Measurements from ENCODE around the gene AGAP3. TPM values are rescaled to one million over a fixed set of nuclear protein-coding genes. Genes with fewer than 3 reads are reported as not detected.

AGAP3 gene
- total RNA-seq, 1 donor from 2014 or later, result 206 TPM

DNA sequence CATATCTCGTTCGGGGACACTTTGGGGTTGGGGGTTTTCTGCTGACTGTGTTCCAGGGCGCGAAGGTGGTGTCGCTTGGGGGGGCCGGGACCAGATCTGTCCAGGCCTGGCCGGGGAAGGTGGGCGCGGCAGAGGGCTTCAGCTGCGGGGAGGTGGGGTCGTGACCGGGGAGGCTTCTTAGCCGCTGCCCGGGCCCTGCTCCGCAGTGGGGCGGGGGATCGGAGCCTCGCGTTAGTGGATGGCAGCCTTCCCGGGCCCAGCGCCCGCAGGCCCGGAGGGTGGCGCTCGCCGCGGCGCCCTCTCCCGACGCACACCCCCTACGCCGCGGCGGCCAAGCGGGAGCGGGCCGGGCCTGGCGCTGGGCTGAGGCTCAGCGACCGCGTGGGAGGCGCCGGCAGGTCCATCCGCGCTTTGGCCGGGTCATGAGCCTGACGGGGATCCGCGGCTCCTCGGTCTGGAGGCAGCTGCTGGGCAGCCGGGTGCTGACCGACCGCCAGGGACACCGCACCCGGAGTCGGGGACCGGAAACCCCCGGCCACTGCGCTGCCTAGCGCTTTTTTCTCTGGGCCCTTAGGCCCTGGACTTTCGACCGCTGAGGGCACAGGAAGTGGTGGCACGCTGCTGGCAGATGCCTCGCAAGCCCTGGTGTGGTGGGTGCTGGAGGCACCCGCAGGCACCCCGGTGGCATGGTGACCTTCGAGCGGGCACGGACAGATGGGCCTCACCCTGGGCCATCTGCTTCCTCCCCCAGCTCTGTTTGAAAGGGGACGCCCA is 1.2 kb downstream of the AGAP3 start:
- H3K36me3 Mint-ChIP-seq (ENCODE audit: low read depth, unreplicated experiment), result peaks cover 19% of the 10 kb centered on the region
- H3K27me3 Mint-ChIP-seq (ENCODE audit: unreplicated experiment), result peaks cover 27% of the 10 kb centered on the region
- H3K27ac Mint-ChIP-seq (ENCODE audit: unreplicated experiment), result peak overlapping the region; percentile 80
- no peak for TF ChIP-seq CTCF (IDR thresholded peaks at IDR 0.05; ENCODE audit: unreplicated experiment)
- peaks cover 51% of the 10 kb centered on the region for H3K4me1 Mint-ChIP-seq (ENCODE audit: unreplicated experiment)
- peak overlapping the region; percentile 99 for H3K4me3 Mint-ChIP-seq (ENCODE audit: unreplicated experiment)
- no peak for DNase-seq (ENCODE audit: low spot score)
- no peaks in the 10 kb centered on the region for H3K9me3 Mint-ChIP-seq (ENCODE audit: unreplicated experiment)

- H3K27me3 Mint-ChIP-seq (ENCODE audit: unreplicated experiment), result peaks cover 23% of the 10 kb centered on the region
- TF ChIP-seq CTCF (IDR thresholded peaks at IDR 0.05; ENCODE audit: unreplicated experiment), result no peak
- no peaks in the 10 kb centered on the region for H3K9me3 Mint-ChIP-seq (ENCODE audit: unreplicated experiment)
- peaks cover 50% of the 10 kb centered on the region for H3K4me1 Mint-ChIP-seq (ENCODE audit: unreplicated experiment)
- peak overlapping the region; percentile 99 for H3K4me3 Mint-ChIP-seq (ENCODE audit: unreplicated experiment)
- peaks cover 16% of the 10 kb centered on the region for H3K36me3 Mint-ChIP-seq (ENCODE audit: low read depth, unreplicated experiment)
- H3K27ac Mint-ChIP-seq (ENCODE audit: unreplicated experiment), result peak overlapping the region; percentile 100
- DNase-seq (ENCODE audit: low spot score), result peak; percentile 35
Measured at GRCh38 chr7:151088019-151088855, 2.0 kb downstream of the AGAP3 start.

DNA sequence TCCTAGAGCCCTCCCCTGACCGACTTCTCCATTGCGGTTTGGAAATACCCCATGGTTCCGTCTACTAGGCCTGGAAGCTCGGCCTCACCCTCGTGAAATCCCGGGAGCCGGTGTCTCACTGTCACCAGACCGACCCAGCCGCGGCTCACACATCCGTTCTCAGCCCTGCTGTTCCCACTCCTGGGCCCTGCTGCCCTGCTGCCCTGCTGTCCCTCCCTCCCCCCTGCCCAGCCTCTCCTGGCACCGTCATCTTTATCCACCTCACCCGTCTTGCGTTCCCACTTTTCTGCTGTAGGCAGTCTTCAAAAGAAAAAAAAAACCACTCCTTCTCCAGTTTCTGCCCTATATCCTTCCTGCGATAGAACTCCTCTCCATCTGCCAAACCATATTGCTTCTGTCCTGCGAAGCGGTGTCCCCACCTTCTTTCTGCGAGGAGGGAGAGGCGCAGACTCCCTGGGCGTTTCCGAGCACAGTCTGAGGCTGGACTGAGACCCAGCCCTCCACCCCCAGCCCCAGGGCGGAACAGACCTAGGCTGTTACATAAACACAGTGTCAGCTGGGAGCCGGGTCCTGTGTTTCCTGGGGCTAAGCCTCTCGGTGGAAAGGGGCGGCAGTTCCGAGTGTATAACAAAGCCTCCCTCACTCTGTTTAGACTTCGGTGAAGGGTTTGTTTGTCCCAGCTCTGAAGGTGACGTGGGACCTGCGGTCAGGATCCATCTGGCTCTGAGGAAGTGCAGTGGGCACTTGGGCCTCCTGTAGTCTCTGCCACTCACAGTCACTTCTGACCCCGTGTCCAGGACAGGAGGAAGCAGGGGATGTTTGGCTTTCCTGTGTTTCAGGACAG is 2.8 kb downstream of the AGAP3 start:
- Mint-ChIP-seq H3K4me1 (ENCODE audit: unreplicated experiment) (peaks cover 56% of the 10 kb centered on the region), H3K9me3 (ENCODE audit: unreplicated experiment) (no peaks in the 10 kb centered on the region), H3K36me3 (ENCODE audit: low read depth, unreplicated experiment) (peaks cover 16% of the 10 kb centered on the region), H3K27me3 (ENCODE audit: unreplicated experiment) (peaks cover 23% of the 10 kb centered on the region), H3K27ac (ENCODE audit: unreplicated experiment) (peak overlapping the region; percentile 100), H3K4me3 (ENCODE audit: unreplicated experiment) (peak overlapping the region; percentile 99)
- TF ChIP-seq CTCF (IDR thresholded peaks at IDR 0.05; ENCODE audit: unreplicated experiment), result no peak
- peak; percentile 86 for DNase-seq (ENCODE audit: low spot score)

DNA sequence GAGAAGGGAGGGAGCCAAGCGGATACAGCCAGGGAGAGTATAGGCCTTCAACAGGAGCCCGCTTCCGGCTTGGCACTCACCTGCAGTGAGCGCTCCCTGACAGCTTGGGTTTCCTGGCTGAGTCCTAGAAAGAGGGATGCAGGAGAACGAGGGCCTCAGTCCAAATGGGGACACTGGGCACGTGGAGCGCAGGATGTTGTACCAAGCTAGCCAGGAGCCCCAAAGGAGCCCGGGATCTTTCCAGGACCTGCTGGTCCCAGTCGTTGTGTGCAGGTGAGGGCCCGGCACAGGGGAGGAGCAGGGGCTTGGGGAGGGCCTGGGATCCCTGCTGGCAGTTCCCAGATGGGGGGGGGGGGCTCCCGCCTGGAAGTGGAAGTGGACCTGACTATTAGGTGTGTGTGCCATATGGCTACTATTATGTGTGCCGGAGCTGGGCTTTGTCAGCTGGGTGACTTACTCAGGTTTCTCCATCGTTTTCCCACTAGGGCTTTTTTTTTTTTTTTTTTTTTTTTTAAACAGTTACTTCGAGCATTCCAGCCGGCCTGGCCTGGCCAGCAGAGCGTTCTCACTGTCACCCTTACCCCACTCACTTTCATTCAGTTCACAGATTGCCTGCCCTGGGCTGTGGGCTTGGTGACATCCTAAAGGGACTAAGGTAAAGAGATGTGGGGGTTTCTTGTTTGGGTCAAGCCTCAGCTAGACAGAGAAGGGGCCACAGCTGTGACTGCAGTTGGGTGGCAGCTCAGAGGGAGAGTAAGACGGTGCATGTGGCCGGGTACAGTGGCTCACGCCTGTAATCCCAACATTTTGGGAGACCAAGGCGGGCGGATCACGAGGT is 3.8 kb downstream of the AGAP3 start:
- peak overlapping the region; percentile 100 for H3K27ac Mint-ChIP-seq (ENCODE audit: unreplicated experiment)
- peaks cover 61% of the 10 kb centered on the region for H3K4me1 Mint-ChIP-seq (ENCODE audit: unreplicated experiment)
- DNase-seq (ENCODE audit: low spot score), result no peak
- H3K36me3 Mint-ChIP-seq (ENCODE audit: low read depth, unreplicated experiment), result peaks cover 16% of the 10 kb centered on the region
- TF ChIP-seq CTCF (IDR thresholded peaks at IDR 0.05; ENCODE audit: unreplicated experiment), result no peak
- H3K4me3 Mint-ChIP-seq (ENCODE audit: unreplicated experiment), result peak overlapping the region; percentile 99
- H3K27me3 Mint-ChIP-seq (ENCODE audit: unreplicated experiment), result peaks cover 23% of the 10 kb centered on the region
- no peaks in the 10 kb centered on the region for H3K9me3 Mint-ChIP-seq (ENCODE audit: unreplicated experiment)
